OCI-LY1 (cell line): Measurements from ENCODE around the gene TBX4.

Experiments used
- EZH2 ChIP-seq: fragments of 200-600 bp; sonication (generic), shearing (Covaris generic); IDR thresholded peaks from 2 replicates; pipeline ENCODE4 v1.8.0; 2017; ENCODE audit warnings: borderline replicate concordance, mixed run types, mild to moderate bottlenecking, antibody characterized with exemption, low read length, moderate library complexity, mixed read lengths
- TF ChIP-seq, protein P1 (sequence below): fragments of 200-600 bp; sonication (generic), shearing (Covaris generic); IDR thresholded peaks from 2 replicates; pipeline ENCODE4 v1.5.1; 2017; ENCODE audit warnings: mild to moderate bottlenecking, antibody characterized with exemption, low read length, moderate library complexity, mixed read lengths

DNA sequence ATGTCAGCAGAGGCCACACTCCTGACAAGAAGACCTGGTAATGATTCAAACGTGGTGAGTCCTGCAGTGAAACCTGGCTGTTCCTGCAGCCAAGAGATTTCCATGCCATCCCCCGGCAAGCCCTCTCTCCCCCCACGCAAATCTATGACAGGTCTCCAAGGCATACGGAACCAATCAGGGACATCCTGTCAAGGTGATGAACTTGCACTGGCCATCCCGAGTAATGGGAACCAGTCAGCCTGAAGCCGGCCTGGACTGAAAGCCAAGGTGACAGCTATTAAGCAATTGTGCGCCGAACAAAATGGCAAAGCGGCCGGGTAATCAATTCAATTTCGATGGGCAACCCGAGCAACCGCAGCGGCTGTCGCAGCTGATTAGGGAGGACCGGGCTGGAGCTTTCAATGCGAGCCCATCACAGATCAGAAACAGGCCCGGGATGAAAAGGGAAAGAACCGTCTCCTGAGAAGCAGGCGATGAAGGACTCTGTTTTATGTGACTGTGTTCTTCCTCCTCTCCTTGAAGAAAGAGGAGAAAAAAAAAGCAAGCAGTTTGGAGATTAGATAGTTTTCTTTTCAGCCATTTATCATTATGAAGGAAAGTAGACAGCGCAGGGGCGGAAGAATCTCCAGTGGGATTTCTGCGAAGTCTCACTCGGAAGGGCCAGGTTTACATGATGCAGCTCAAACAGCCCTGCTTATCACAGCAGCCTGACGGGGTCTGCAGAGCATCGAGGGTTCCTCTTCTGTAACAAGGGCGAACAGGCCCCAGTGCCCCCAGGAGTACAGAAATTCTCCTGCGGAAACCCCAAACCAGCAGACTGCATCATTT is 35.2 kb downstream of the TBX4 start:
- TF ChIP-seq, protein P1, sequence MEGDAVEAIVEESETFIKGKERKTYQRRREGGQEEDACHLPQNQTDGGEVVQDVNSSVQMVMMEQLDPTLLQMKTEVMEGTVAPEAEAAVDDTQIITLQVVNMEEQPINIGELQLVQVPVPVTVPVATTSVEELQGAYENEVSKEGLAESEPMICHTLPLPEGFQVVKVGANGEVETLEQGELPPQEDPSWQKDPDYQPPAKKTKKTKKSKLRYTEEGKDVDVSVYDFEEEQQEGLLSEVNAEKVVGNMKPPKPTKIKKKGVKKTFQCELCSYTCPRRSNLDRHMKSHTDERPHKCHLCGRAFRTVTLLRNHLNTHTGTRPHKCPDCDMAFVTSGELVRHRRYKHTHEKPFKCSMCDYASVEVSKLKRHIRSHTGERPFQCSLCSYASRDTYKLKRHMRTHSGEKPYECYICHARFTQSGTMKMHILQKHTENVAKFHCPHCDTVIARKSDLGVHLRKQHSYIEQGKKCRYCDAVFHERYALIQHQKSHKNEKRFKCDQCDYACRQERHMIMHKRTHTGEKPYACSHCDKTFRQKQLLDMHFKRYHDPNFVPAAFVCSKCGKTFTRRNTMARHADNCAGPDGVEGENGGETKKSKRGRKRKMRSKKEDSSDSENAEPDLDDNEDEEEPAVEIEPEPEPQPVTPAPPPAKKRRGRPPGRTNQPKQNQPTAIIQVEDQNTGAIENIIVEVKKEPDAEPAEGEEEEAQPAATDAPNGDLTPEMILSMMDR = no peak
- no peak for TF ChIP-seq EZH2
